H9 (cell line): ENCODE data around the gene HYPK. TPM values are rescaled to one million over a fixed set of nuclear protein-coding genes. Genes with fewer than 3 reads are reported as not detected.

Source experiments
- DNase-seq: peaks from one replicate; pipeline ENCODE4 v3.0.0-alpha.2; 2017
- H2AFZ ChIP-seq: one replicate; pipeline ENCODE4 v1.6.1; 2013; ENCODE audit warnings: mild to moderate bottlenecking, low read length, control low read depth, moderate library complexity
- H2AK5ac ChIP-seq: 2 replicates; pipeline ENCODE4 v1.6.1; 2013; ENCODE audit warnings: low read length, control low read depth, mixed read lengths; ENCODE audit not compliant: insufficient read length
- H2BK120ac ChIP-seq: one replicate; pipeline ENCODE4 v1.6.1; 2013; ENCODE audit warnings: low read depth, mild to moderate bottlenecking, low read length, control low read depth, inconsistent platforms; ENCODE audit not compliant: poor library complexity, severe bottlenecking
- H2BK12ac ChIP-seq: 2 replicates; pipeline ENCODE4 v1.6.1; 2013; ENCODE audit warnings: low read length, control low read depth, mixed read lengths, low read depth; ENCODE audit not compliant: insufficient read length
- H2BK15ac ChIP-seq: 2 replicates; pipeline ENCODE4 v1.6.1; 2013; ENCODE audit warnings: low read depth, low read length, control low read depth
- H2BK20ac ChIP-seq: one replicate; pipeline ENCODE4 v1.6.1; 2013; ENCODE audit warnings: low read depth, mild to moderate bottlenecking, low read length, control low read depth, inconsistent platforms; ENCODE audit not compliant: poor library complexity, severe bottlenecking
- H2BK5ac ChIP-seq: 2 replicates; pipeline ENCODE4 v1.6.1; 2013; ENCODE audit warnings: low read length, control low read depth, mixed read lengths; ENCODE audit not compliant: insufficient read length
- H3K14ac ChIP-seq: 2 replicates; pipeline ENCODE4 v1.6.1; 2013; ENCODE audit warnings: low read length, control low read depth; ENCODE audit not compliant: insufficient read depth
- H3K18ac ChIP-seq: 2 replicates; pipeline ENCODE4 v1.6.1; 2013; ENCODE audit warnings: low read depth, mild to moderate bottlenecking, mixed read lengths, low read length, control low read depth; ENCODE audit not compliant: insufficient read length
- H3K23ac ChIP-seq: 2 replicates; pipeline ENCODE4 v1.6.1; 2013; ENCODE audit warnings: low read length, control low read depth, mixed read lengths, low read depth; ENCODE audit not compliant: insufficient read length
- H3K23me2 ChIP-seq: 2 replicates; pipeline ENCODE4 v1.6.1; 2013; ENCODE audit warnings: low read depth, mild to moderate bottlenecking, mixed read lengths, low read length, control low read depth; ENCODE audit not compliant: insufficient read length, poor library complexity, severe bottlenecking
- H3K27ac ChIP-seq: 2 replicates; pipeline ENCODE4 v1.5.1; 2013; ENCODE audit warnings: low read length, control low read depth, mixed read lengths, low read depth; ENCODE audit not compliant: insufficient read length
- H3K27me3 ChIP-seq: 2 replicates; pipeline ENCODE4 v1.6.1; 2013; ENCODE audit warnings: low read length, control low read depth, inconsistent platforms; ENCODE audit not compliant: insufficient read depth
- H3K4ac ChIP-seq: 2 replicates; pipeline ENCODE4 v1.6.1; 2013; ENCODE audit warnings: low read depth, mild to moderate bottlenecking, control low read depth, inconsistent platforms, low read length, moderate library complexity
- H3K4me1 ChIP-seq: 2 replicates; pipeline ENCODE4 v1.6.1; 2013; ENCODE audit warnings: low read length, control low read depth, inconsistent platforms; ENCODE audit not compliant: insufficient read depth
- H3K4me2 ChIP-seq: 2 replicates; pipeline ENCODE4 v1.6.1; 2013; ENCODE audit warnings: low read length, control low read depth, mixed read lengths; ENCODE audit not compliant: insufficient read length, insufficient read depth
- H3K56ac ChIP-seq: 2 replicates; pipeline ENCODE4 v1.6.1; 2013; ENCODE audit warnings: low read depth, mild to moderate bottlenecking, mixed read lengths, low read length, control low read depth; ENCODE audit not compliant: insufficient read length
- H3K79me1 ChIP-seq: 2 replicates; pipeline ENCODE4 v1.6.1; 2013; ENCODE audit warnings: low read depth, mild to moderate bottlenecking, moderate library complexity, low read length, control low read depth, inconsistent platforms; ENCODE audit not compliant: insufficient read depth, poor library complexity, severe bottlenecking
- H3K79me2 ChIP-seq: 2 replicates; pipeline ENCODE4 v1.6.1; 2013; ENCODE audit warnings: low read length, control low read depth, inconsistent platforms; ENCODE audit not compliant: insufficient read depth
- H3K9ac ChIP-seq: 2 replicates; pipeline ENCODE4 v1.6.1; 2013; ENCODE audit warnings: low read length, control low read depth, mixed read lengths; ENCODE audit not compliant: insufficient read length; ENCODE audit errors: extremely low read depth
- H3K9me3 ChIP-seq: one replicate; pipeline ENCODE4 v1.6.1; 2013; ENCODE audit warnings: low read depth, low read length, inconsistent platforms; ENCODE audit not compliant: control insufficient read depth
- H3T11ph ChIP-seq: one replicate; pipeline ENCODE4 v1.6.1; 2013; ENCODE audit warnings: mild to moderate bottlenecking, low read length, control low read depth, inconsistent platforms
- H4K20me1 ChIP-seq: one replicate; pipeline ENCODE4 v1.6.1; 2013; ENCODE audit not compliant: control insufficient read depth, insufficient read length, insufficient read depth
- H4K5ac ChIP-seq: 2 replicates; pipeline ENCODE4 v1.6.1; 2013; ENCODE audit warnings: low read depth, mild to moderate bottlenecking, mixed read lengths, low read length, control low read depth; ENCODE audit not compliant: insufficient read length
- H4K8ac ChIP-seq: replicated peaks from 2 replicates; pipeline ENCODE4 v1.6.1; 2013; ENCODE audit warnings: low read length, control low read depth, mixed read lengths, low read depth; ENCODE audit not compliant: insufficient read length
- H4K91ac ChIP-seq: 2 replicates; pipeline ENCODE4 v1.6.1; 2013; ENCODE audit warnings: low read depth, mild to moderate bottlenecking, moderate library complexity, mixed read lengths, low read length, control low read depth; ENCODE audit not compliant: insufficient read length
- H3K27ac Mint-ChIP-seq, 3 experiments: 2 replicates in 2 of 3; 3 replicates in 1 of 3; pipeline ENCODE4 v1.8.0; 2020 to 2021; ENCODE audit warnings: mixed read lengths in 3 of 3, mild to moderate bottlenecking in 1 of 3, moderate library complexity in 1 of 3
- H3K27me3 Mint-ChIP-seq: 2 replicates; pipeline ENCODE4 v1.8.0; 2021; ENCODE audit warnings: low read depth, mild to moderate bottlenecking, moderate library complexity, mixed read lengths
- H3K36me3 Mint-ChIP-seq, 3 experiments: 2 replicates in 2 of 3; 3 replicates in 1 of 3; pipeline ENCODE4 v1.8.0; 2020 to 2021; ENCODE audit warnings: low read depth in 3 of 3, mixed read lengths in 3 of 3; ENCODE audit not compliant: insufficient read depth in 1 of 3
- H3K4me1 Mint-ChIP-seq, 2 experiments: 2 replicates each; pipeline ENCODE4 v1.8.0; 2020; ENCODE audit warnings: mixed read lengths in 2 of 2
- H3K4me3 Mint-ChIP-seq, 2 experiments: 2 replicates in 1 of 2; 3 replicates in 1 of 2; pipeline ENCODE4 v1.8.0; 2020 to 2021; ENCODE audit warnings: mild to moderate bottlenecking in 2 of 2, mixed read lengths in 2 of 2, moderate library complexity in 1 of 2
- H3K9me3 Mint-ChIP-seq, 2 experiments: 2 replicates in 1 of 2; 3 replicates in 1 of 2; pipeline ENCODE4 v1.8.0; 2020; ENCODE audit warnings: mild to moderate bottlenecking in 2 of 2, mixed read lengths in 2 of 2, moderate library complexity in 1 of 2
- WGBS: extraction: QIAGEN DNeasy Blood & Tissue Kit; methylation state at CpG from one replicate; pipeline ENCODE4 v1.1.7; 2013; ENCODE audit warnings: missing lambda C conversion rate, low lambda C conversion rate, mixed read lengths; ENCODE audit not compliant: insufficient read length; ENCODE audit errors: extremely low coverage; 5-methylcytosine and 5-hydroxymethylcytosine counted together
- total RNA-seq: library from RNA; stranded (reverse); gene quantifications from 2 replicates; pipeline ENCODE4 v1.2.1, GENCODE V29; 2021
- TF ChIP-seq, protein P1 (sequence below): fragments of 200-600 bp; sonication (generic); conservative IDR thresholded peaks from 3 replicates; pipeline ENCODE4 v1.8.0; 2021; ENCODE audit warnings: antibody characterized with exemption, mild to moderate bottlenecking

Gene HYPK
- total RNA-seq, 1 experiment from 2014 or later, result 25.4 TPM

GRCh38 chr15:43771816-43772215 is 28.6 kb upstream of the HYPK start:
- H3K27me3 Mint-ChIP-seq, result no peaks in the 10 kb centered on the region; the same call in 1 of the 2 replicates
- peaks cover 12% of the 10 kb centered on the region in 2 experiments for H3K4me1 Mint-ChIP-seq
- no peaks in the 10 kb centered on the region; the same call in 1 of the 2 replicates for H3K4me1 ChIP-seq
- H2BK20ac ChIP-seq, result no peak overlapping the region
- no peaks in the 10 kb centered on the region for H3K79me1 ChIP-seq
- no peak overlapping the region for H3K4me2 ChIP-seq
- no peak for DNase-seq
- H3K9ac ChIP-seq, result no peak overlapping the region
- no peak overlapping the region for H3K4ac ChIP-seq
- no peak overlapping the region for H2BK15ac ChIP-seq
- H3K36me3 Mint-ChIP-seq, result peaks cover 42 to 78% (median 59%) of the 10 kb centered on the region in 3 experiments; a peak in 6 of 7 replicates
- peaks cover 9% of the 10 kb centered on the region for H3K23me2 ChIP-seq
- no peaks in the 10 kb centered on the region for H3K9me3 ChIP-seq
- H3K56ac ChIP-seq, result no peak overlapping the region
- no peak overlapping the region for H4K8ac ChIP-seq
- H2BK12ac ChIP-seq, result no peak overlapping the region
- H2AK5ac ChIP-seq, result no peak overlapping the region
- TF ChIP-seq, protein P1, sequence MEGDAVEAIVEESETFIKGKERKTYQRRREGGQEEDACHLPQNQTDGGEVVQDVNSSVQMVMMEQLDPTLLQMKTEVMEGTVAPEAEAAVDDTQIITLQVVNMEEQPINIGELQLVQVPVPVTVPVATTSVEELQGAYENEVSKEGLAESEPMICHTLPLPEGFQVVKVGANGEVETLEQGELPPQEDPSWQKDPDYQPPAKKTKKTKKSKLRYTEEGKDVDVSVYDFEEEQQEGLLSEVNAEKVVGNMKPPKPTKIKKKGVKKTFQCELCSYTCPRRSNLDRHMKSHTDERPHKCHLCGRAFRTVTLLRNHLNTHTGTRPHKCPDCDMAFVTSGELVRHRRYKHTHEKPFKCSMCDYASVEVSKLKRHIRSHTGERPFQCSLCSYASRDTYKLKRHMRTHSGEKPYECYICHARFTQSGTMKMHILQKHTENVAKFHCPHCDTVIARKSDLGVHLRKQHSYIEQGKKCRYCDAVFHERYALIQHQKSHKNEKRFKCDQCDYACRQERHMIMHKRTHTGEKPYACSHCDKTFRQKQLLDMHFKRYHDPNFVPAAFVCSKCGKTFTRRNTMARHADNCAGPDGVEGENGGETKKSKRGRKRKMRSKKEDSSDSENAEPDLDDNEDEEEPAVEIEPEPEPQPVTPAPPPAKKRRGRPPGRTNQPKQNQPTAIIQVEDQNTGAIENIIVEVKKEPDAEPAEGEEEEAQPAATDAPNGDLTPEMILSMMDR, result no peak
- no peak overlapping the region for H3K27ac ChIP-seq
- H2BK5ac ChIP-seq, result no peak overlapping the region
- H3K79me2 ChIP-seq, result no peaks in the 10 kb centered on the region
- no peak overlapping the region for H4K91ac ChIP-seq
- H3K23ac ChIP-seq, result no peak overlapping the region
- no peak overlapping the region for H3K4me3 Mint-ChIP-seq
- H2BK120ac ChIP-seq, result no peak overlapping the region
- no peak overlapping the region for H3K14ac ChIP-seq
- no CpG with 5 or more reads among the region's 2 CpGs for WGBS
- no peaks in the 10 kb centered on the region for H3K9me3 Mint-ChIP-seq
- no peak overlapping the region for H3K27ac Mint-ChIP-seq
- no peaks in the 10 kb centered on the region for H4K20me1 ChIP-seq
- no peak overlapping the region for H4K5ac ChIP-seq
- H2AFZ ChIP-seq, result no peak overlapping the region
- no peak overlapping the region for H3K18ac ChIP-seq
- no peaks in the 10 kb centered on the region for H3K27me3 ChIP-seq
- H3T11ph ChIP-seq, result no peak overlapping the region
